Skeletal muscle cell (primary cell): ENCODE measurements around the gene CYBA.

Experiments
- DNase-seq: peaks from one replicate; pipeline ENCODE4 v3.0.0-alpha.2; 2010; ENCODE audit warnings: low read depth
- H3K4me3 ChIP-seq: 2 replicates; pipeline ENCODE4 v1.5.1; 2011; ENCODE audit warnings: low read depth, mild to moderate bottlenecking, control low read depth, low read length, moderate library complexity

CYBA gene

GRCh38 chr16:88634994-88635670, 15.7 kb downstream of the CYBA start:
- peak overlapping the region; percentile 49 for H3K4me3 ChIP-seq
- DNase-seq, result no peak

GRCh38 chr16:88634141-88634993, 16.5 kb downstream of the CYBA start:
- DNase-seq, result no peak
- peak overlapping the region; percentile 49 for H3K4me3 ChIP-seq

GRCh38 chr16:88633684-88634140, 17.1 kb downstream of the CYBA start:
- no peak overlapping the region for H3K4me3 ChIP-seq
- no peak for DNase-seq

GRCh38 chr16:88632587-88632930, 18.3 kb downstream of the CYBA start:
- no peak for DNase-seq
- H3K4me3 ChIP-seq, result no peak overlapping the region

GRCh38 chr16:88631920-88632586, 18.8 kb downstream of the CYBA start:
- DNase-seq, result no peak
- no peak overlapping the region for H3K4me3 ChIP-seq

- H3K4me3 ChIP-seq, result no peak overlapping the region
- no peak for DNase-seq
Measured at GRCh38 chr16:88631384-88631783, 19.5 kb downstream of the CYBA start.

GRCh38 chr16:88630941-88631340, 19.9 kb downstream of the CYBA start:
- no peak overlapping the region for H3K4me3 ChIP-seq
- no peak for DNase-seq

- no peak for DNase-seq
- no peak overlapping the region for H3K4me3 ChIP-seq
Measured at GRCh38 chr16:88630433-88630832, 20.4 kb downstream of the CYBA start.

- DNase-seq, result no peak
- no peak overlapping the region for H3K4me3 ChIP-seq
Measured at GRCh38 chr16:88629835-88630234, 21.0 kb downstream of the CYBA start.

- no peak overlapping the region for H3K4me3 ChIP-seq
- DNase-seq, result no peak
Measured at GRCh38 chr16:88628512-88628974, 22.3 kb downstream of the CYBA start.

GRCh38 chr16:88627531-88628411, 23.1 kb downstream of the CYBA start:
- no peak overlapping the region for H3K4me3 ChIP-seq
- DNase-seq, result no peak

GRCh38 chr16:88626646-88627045, 24.2 kb downstream of the CYBA start:
- no peak for DNase-seq

GRCh38 chr16:88624977-88625576, 25.8 kb downstream of the CYBA start:
- H3K4me3 ChIP-seq, result no peak overlapping the region
- no peak for DNase-seq

More at GRCh38 chr16:88626646-88627045, 24.2 kb downstream of the CYBA start:
- no peak overlapping the region for H3K4me3 ChIP-seq

- no peak overlapping the region for H3K4me3 ChIP-seq
- no peak for DNase-seq
Measured at GRCh38 chr16:88624481-88624880, 26.4 kb downstream of the CYBA start.

- no peak overlapping the region for H3K4me3 ChIP-seq
- DNase-seq, result no peak
Measured at GRCh38 chr16:88623858-88624257, 27.0 kb downstream of the CYBA start.

- DNase-seq, result no peak
- no peak overlapping the region for H3K4me3 ChIP-seq
Measured at GRCh38 chr16:88622866-88623265, 28.0 kb downstream of the CYBA start.

GRCh38 chr16:88622125-88622524, 28.7 kb downstream of the CYBA start:
- H3K4me3 ChIP-seq, result no peak overlapping the region
- DNase-seq, result no peak

GRCh38 chr16:88619859-88620815, 30.7 kb downstream of the CYBA start:
- no peak overlapping the region for H3K4me3 ChIP-seq
- DNase-seq, result no peak
